IPS DF 19.7 (cell line): ENCODE results near the gene SLC38A10.

Experiments used
- DNase-seq: peaks from one replicate; pipeline ENCODE4 v3.0.0-alpha.2; 2013; ENCODE audit warnings: low read depth, low spot score

The SLC38A10 gene

GRCh38 chr17:81277946-81278693 lies 17.0 kb downstream of the SLC38A10 start:
- no peak for DNase-seq

GRCh38 chr17:81277421-81277820 lies 17.7 kb downstream of the SLC38A10 start:
- DNase-seq: no peak

- no peak for DNase-seq
Observed at GRCh38 chr17:81276781-81277180, 18.3 kb downstream of the SLC38A10 start.

- DNase-seq: no peak
Observed at GRCh38 chr17:81274471-81274855, 20.6 kb downstream of the SLC38A10 start.

GRCh38 chr17:81273698-81274470 lies 21.2 kb downstream of the SLC38A10 start:
- DNase-seq: no peak

GRCh38 chr17:81272616-81273015 lies 22.5 kb downstream of the SLC38A10 start:
- no peak for DNase-seq

- DNase-seq: no peak
Observed at GRCh38 chr17:81271226-81271625, 23.9 kb downstream of the SLC38A10 start.

GRCh38 chr17:81270279-81270678 lies 24.8 kb downstream of the SLC38A10 start:
- DNase-seq: no peak

GRCh38 chr17:81267390-81268067 lies 27.6 kb downstream of the SLC38A10 start:
- no peak for DNase-seq

- DNase-seq: no peak
Observed at GRCh38 chr17:81265576-81265975, 29.5 kb downstream of the SLC38A10 start.

- no peak for DNase-seq
Observed at GRCh38 chr17:81264640-81265039, 30.5 kb downstream of the SLC38A10 start.

- no peak for DNase-seq
Observed at GRCh38 chr17:81263371-81264181, 31.5 kb downstream of the SLC38A10 start.

- DNase-seq: no peak
Observed at GRCh38 chr17:81261582-81262336, 33.3 kb downstream of the SLC38A10 start.

GRCh38 chr17:81261096-81261495 lies 34.0 kb downstream of the SLC38A10 start:
- no peak for DNase-seq

GRCh38 chr17:81260641-81261040 lies 34.5 kb downstream of the SLC38A10 start:
- DNase-seq: no peak

GRCh38 chr17:81260171-81260570 lies 34.9 kb downstream of the SLC38A10 start:
- DNase-seq: no peak

GRCh38 chr17:81259058-81259605 lies 36.0 kb downstream of the SLC38A10 start:
- DNase-seq: no peak

- no peak for DNase-seq
Observed at GRCh38 chr17:81258292-81258691, 36.8 kb downstream of the SLC38A10 start.

- DNase-seq: no peak
Observed at GRCh38 chr17:81257533-81257932, 37.6 kb downstream of the SLC38A10 start.

GRCh38 chr17:81256616-81257015 lies 38.5 kb downstream of the SLC38A10 start:
- DNase-seq: no peak
